ENCODE results near the gene C2orf92.
"Not testable (repeated sequence)": the region's sequence is repeated elsewhere in the genome, so short reads cannot be mapped to it uniquely, and the experiment has no call there.

Gene C2orf92

GRCh38 chr2:97660044-97660774 lies 9.3 kb upstream of the C2orf92 start:
- no peak for DNase-seq (ENCODE audit: low read depth, low spot score)

- DNase-seq (ENCODE audit: low read depth, low spot score) = peak; percentile 23
Measured at GRCh38 chr2:97660775-97661389, 8.6 kb upstream of the C2orf92 start.

DNA sequence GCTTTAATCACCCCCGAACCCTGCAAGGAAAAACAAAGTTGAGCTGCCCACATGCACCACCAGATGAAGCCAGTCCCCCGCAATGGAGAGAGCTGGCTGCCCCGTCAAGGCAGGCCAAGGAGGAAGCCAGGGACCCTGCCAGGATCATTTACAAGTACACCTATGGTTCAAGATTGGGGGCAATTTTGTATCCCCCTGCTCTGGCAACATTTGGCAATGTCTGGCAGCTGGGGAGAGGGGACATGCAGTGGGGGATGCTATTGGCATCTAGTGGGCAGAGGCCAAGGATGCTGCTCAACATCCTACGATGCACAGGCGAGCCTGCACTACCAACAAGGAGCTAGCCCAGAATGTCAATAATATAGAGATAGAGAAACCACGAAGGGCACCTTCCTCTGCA lies 7.6 kb upstream of the C2orf92 start:
- no peak for DNase-seq (ENCODE audit: low read depth, low spot score)

DNA sequence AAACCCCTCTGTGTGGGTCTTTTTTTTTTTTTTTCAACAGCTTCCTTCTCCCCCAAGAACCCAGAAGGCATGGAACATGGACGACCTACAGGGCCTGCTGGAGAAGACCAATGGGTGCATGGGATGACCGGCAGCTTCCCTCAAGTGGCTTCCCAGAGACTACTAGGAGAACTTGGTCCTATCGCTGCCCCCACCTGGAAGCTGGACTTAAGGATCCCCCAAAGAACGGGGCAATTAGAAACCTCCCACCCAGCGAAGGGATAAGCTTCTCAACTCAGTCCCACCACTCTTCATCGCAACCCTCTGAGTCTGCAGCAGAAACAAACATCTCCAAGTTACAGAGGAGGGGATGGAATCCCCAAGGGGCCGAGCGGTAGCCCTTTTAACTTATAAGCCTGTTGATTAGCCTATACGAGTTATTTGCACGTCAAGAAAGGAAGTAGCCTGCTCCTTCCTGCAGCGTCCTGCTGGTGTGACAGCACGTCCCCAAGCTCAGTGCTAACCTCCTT lies 7.1 kb upstream of the C2orf92 start:
- no peak for DNase-seq (ENCODE audit: low read depth, low spot score)

GRCh38 chr2:97662895-97663625 lies 6.5 kb upstream of the C2orf92 start:
- DNase-seq (ENCODE audit: low read depth, low spot score) = peak; percentile 88

DNA sequence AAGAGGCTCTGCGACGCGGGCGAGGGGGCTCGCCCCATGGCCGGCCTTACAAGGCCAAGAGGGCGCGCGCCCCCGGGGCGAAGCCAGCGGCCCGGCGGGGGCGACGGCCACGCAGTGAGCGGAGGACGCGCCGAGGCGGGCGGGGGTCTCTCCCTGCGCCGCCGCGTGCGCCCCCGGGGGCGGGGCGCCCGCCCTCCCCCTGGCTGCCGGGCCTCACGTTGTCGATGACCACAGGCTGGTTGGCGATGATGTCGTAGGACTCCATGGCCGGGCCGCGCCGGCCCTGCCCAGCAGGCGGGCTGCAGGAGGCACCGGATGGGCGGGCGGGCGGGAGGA lies 5.9 kb upstream of the C2orf92 start:
- DNase-seq (ENCODE audit: low read depth, low spot score) = no peak

DNA sequence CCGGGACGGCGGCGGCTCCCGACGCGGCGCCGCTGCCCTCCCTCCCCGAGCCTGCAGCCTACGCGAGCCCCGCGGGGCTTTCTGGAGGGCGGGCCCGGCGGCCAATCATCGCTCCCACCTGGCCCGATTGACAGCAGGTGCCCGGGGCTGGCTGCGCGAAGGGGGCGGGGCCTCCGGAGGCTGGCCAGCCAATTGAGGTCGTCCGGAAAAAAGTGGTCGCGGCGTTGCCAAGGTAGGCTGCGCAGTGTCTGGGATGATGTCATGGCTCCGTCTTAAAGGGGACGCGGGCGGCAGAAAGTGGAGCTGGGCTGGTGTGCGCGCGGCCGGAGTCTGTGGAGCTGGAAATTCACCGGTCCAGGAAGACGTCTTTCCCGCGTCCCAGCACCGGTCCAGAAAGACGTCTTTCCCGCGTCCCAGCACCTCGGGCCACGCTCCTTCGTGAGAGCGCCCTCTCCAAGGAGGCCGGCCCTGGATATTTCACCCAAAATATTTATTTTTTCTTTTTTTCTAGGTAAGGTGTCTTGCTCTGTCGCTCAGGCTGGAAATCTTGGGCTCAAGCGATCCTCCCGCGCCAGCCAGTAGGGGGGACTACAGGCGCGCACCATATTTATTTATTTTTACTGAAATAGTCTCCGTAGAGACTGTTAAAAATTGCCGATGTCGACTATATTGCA lies 5.4 kb upstream of the C2orf92 start, which contains the start of gene ACTR1B:
ACTR1B (minus strand) TSS at position 83 of the 674 bp plus-strand sequence. CDS start 154 bp downstream, outside the sequence.
- DNase-seq (ENCODE audit: low read depth, low spot score) = peak; percentile 100

- no peak for DNase-seq (ENCODE audit: low read depth, low spot score)
Measured at GRCh38 chr2:97664636-97664970, 4.9 kb upstream of the C2orf92 start.

DNA sequence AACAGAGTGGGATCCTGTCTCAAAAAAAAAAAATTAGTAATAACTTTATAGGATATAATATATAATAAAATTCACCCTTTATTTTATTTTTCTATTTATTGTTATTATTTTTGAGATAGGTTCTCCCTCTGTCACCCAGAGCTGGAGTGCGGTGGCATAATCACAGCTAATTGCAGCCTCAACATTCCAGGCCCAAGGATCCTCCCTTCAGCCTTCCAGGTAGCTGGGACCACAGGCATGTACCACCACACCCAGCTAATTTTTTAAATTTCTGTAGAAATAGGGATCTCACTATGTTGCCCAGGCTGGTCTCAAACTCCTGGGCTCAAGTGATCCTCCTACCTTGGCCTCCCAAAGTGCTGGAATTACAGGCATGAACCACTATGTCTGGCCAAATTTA lies 958 bp downstream of the C2orf92 start:
- no peak for DNase-seq (ENCODE audit: low read depth, low spot score)

DNA sequence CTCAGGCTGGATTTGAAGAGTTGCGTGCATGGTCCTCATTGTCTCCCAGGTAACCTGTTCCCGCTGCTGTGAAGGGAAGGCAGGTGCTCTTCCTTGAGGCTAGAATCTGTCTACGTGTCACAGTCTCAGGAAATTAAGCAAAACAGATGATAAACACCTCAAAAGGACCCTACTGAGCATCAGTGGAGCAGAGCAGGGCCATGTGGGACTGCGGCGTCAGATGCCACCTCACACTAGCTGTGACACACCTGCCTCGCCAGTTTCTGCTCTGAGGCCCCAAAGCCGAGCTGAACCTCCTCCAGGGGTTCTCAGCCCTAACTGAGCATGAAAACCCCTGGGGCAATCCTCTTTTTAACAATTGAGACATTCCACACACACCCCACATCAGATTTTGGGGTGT lies 2.0 kb downstream of the C2orf92 start:
- no peak for DNase-seq (ENCODE audit: low read depth, low spot score)

DNA sequence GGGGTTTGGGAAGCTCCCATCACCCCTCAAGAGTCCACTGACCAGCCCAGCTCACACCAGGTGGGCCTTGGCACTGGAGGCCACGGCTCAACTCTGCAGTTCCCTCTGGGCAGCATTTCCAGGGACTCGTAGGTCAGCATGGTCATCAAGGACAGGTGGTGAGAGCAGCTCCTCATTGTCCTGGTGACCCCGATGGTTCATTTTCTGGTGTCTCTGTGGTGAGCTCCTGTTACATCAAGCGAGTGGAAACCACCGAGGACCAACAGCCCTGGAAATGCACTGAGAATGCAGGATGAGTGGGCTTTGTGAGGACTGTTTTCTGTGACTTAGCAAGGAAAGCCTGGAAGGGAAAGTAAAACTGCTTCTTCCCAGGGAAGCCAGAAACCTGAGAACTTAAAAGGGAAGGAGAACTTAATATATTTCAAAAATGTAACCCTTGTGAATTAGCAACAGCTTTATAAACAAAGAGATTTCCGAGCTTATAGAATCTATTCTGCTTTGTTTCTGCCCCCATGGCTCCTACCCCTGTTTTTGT lies 3.2 kb downstream of the C2orf92 start:
- DNase-seq (ENCODE audit: low read depth, low spot score) = not testable (repeated sequence)

DNA sequence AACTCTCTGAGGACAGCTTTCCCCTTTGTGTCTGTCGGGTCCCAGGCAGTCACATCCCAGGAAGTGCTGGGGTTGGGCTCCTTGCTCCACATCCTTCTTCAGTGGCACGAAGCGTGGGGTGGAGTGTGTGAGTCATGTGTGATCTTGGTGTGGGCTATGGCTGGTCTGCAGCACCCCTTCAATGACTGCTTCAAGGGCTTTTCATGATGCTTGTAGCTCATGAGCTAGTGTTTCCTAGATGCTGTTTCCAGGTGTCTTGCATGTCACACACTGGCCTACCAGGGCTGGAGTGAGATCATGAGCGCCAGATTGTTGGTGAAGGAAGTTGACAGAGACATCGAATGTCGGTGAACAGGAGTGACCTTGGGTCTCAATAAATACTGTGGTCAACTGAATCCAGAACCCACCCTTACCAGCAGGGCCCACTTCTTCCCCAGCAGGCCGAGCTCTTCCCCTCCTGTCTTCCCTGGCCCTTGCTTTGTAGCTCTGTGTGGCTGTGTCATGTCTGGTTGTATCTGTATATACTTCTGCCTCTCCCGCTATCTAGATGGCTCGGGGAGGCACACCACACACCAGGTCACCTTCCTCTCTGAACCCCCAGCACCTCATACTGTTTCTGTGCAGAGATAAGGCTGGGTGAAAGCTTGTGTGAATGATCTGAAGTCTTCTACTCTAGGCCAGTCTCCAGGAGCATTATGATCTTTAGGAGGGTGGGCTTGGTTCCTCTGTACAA lies 3.8 kb downstream of the C2orf92 start:
- no peak for DNase-seq (ENCODE audit: low read depth, low spot score)

- DNase-seq (ENCODE audit: low read depth, low spot score) = no peak
Measured at GRCh38 chr2:97673915-97674283, 4.4 kb downstream of the C2orf92 start.

GRCh38 chr2:97675430-97676113 lies 6.1 kb downstream of the C2orf92 start:
- no peak for DNase-seq (ENCODE audit: low read depth, low spot score)

- DNase-seq (ENCODE audit: low read depth, low spot score) = no peak
Measured at GRCh38 chr2:97676620-97677019, 7.1 kb downstream of the C2orf92 start.

DNA sequence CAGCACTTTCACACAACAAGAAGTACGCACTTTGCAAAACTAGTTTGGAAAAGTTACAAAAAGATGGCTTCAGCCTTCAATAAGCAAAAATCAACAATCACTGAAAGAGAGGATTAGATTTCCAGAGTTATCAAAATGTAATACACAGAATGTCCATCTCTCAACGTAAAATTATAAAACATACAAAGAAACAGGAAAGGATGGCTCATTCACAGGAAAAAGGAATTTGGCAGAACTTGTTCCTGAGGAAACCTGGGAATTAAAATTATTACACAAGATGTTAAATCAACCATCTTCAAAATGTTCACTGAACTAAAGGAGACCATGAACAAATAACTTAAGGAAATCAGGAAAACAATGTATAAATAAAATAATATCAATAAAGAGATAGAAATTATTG lies 8.0 kb downstream of the C2orf92 start:
- no peak for DNase-seq (ENCODE audit: low read depth, low spot score)

- no peak for DNase-seq (ENCODE audit: low read depth, low spot score)
Measured at GRCh38 chr2:97678298-97678697, 8.8 kb downstream of the C2orf92 start.

DNA sequence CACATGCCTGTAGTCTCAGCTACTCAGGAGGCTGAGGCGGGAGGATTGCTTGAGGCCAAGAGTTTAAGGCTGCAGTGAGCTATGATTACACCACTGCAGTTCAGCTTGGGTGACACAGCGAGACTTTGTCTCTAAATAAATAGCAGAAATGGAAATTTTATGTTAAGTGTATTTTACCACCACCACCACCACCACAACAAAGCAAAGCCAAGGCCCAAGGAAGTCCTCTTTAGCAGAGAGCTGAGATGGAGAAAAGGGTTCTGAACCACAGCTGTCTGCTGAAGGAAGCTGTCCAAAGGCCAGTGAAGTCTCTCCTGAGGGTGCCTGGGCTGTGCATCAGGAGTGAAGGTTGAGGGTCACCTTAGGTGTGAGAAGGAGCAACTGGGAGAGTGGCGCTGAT lies 17.7 kb downstream of the C2orf92 start:
- DNase-seq (ENCODE audit: low read depth, low spot score) = not testable (repeated sequence)

DNA sequence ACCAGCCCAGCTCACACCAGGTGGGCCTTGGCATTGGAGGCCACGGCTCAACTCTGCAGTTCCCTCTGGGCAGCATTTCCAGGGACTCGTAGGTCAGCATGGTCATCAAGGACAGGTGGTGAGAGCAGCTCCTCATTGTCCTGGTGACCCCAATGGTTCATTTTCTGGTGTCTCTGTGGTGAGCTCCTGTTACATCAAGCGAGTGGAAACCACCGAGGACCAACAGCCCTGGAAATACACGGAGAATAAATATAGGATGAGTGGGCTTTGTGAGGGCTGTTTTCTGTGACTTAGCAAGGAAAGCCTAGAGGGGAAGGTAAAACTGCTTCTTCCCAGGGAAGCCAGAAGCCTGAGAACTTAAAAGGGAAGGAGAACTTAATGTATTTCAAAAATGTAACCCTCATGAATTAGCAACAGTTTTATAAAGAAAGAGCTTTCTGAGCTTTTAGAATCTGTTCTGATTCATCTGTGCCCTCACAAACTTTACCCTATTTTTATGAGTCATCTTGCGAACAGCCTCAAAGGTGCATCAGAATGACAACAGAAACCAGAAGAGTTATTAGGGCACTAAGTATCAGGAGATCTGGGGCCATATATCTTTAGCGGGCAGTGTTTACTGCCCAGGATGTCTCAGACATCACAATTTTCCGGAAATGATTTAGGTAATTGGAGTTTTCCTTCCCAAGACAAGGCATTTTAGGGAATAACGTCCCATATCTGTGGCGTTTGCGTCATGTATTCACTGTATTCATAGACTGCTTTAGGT lies 18.7 kb downstream of the C2orf92 start:
- no peak for DNase-seq (ENCODE audit: low read depth, low spot score)

DNA sequence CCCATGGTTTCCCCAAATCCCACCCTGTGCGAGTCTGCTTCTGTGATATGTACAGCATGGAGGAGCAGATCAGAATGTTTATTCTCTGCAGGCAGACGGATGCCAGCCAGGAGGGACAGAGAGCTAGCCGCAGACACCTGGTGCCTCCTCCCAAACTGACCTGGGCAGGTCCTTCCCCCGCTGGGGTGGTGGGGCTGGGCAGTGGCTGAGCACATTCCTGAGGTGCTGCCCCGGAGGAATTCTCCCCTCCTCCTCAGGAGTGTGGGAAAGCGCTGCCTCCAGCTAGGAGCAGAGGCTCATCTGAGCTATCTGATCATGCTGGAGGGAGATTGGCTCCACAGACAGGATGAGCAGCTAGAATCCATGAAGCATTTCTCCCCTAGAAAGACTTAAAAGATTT lies 21.7 kb downstream of the C2orf92 start:
- DNase-seq (ENCODE audit: low read depth, low spot score) = no peak
